ENCODE results near the gene ZNF143. TPM values are rescaled to one million over a fixed set of nuclear protein-coding genes. Genes with fewer than 3 reads are reported as not detected.

The ZNF143 gene
- total and polyA plus RNA-seq, 2 of the 13 experiments (the other 11 are each of a cell fraction or from before 2014, with no cell fraction given), result 22.4 to 35.6 TPM

DNA sequence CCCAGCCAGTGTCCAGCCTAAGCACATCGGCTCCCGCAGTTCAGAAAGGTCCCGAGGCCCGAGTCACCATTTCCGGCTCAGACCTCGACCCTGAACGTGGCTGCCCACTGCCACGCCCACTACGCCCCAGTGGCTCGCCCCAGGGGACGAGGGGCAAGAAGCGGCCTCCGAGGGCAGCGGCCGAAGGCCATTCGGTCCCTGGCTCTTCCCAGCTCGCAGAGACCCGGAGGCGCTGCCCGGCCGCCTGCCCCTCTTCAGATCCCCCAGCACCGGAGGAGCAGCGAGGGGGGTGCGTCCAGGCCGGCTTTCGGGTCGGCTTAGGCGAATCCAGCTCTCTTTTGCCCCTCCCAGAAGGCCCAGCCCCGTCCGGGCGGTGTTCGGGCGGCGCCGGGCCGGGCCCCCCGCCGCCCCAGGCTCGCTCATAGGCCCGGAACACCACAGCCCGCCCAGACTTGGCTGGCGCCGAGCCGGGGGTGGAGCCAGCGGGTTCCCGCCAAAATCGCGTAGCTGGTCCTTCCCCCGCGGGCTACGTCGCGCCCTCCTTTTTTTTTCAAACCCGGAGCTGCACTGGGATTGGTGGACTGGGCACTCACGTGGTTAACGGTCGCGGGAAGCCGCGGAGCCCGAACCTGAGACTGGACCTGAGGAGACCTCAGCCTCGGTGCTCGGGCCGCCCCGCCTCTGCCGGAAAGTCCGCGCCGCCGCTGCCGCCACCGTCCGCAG, 112.4 kb downstream of the ZNF143 start, which contains the start of gene WEE1 (continued):
- TF ChIP-seq, protein P1, sequence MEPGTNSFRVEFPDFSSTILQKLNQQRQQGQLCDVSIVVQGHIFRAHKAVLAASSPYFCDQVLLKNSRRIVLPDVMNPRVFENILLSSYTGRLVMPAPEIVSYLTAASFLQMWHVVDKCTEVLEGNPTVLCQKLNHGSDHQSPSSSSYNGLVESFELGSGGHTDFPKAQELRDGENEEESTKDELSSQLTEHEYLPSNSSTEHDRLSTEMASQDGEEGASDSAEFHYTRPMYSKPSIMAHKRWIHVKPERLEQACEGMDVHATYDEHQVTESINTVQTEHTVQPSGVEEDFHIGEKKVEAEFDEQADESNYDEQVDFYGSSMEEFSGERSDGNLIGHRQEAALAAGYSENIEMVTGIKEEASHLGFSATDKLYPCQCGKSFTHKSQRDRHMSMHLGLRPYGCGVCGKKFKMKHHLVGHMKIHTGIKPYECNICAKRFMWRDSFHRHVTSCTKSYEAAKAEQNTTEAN (CRISPR knock-in tag; conservative IDR thresholded peaks at IDR 0.05), result peak; percentile 47; the same call in 1 of the 2 replicates
- TF ChIP-seq, protein P2, sequence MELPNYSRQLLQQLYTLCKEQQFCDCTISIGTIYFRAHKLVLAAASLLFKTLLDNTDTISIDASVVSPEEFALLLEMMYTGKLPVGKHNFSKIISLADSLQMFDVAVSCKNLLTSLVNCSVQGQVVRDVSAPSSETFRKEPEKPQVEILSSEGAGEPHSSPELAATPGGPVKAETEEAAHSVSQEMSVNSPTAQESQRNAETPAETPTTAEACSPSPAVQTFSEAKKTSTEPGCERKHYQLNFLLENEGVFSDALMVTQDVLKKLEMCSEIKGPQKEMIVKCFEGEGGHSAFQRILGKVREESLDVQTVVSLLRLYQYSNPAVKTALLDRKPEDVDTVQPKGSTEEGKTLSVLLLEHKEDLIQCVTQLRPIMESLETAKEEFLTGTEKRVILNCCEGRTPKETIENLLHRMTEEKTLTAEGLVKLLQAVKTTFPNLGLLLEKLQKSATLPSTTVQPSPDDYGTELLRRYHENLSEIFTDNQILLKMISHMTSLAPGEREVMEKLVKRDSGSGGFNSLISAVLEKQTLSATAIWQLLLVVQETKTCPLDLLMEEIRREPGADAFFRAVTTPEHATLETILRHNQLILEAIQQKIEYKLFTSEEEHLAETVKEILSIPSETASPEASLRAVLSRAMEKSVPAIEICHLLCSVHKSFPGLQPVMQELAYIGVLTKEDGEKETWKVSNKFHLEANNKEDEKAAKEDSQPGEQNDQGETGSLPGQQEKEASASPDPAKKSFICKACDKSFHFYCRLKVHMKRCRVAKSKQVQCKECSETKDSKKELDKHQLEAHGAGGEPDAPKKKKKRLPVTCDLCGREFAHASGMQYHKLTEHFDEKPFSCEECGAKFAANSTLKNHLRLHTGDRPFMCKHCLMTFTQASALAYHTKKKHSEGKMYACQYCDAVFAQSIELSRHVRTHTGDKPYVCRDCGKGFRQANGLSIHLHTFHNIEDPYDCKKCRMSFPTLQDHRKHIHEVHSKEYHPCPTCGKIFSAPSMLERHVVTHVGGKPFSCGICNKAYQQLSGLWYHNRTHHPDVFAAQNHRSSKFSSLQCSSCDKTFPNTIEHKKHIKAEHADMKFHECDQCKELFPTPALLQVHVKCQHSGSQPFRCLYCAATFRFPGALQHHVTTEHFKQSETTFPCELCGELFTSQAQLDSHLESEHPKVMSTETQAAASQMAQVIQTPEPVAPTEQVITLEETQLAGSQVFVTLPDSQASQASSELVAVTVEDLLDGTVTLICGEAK (IDR thresholded peaks at IDR 0.05), result no peak
- TF ChIP-seq, protein P2 (CRISPR knock-in tag; IDR thresholded peaks at IDR 0.05), result peak; percentile 90; the same call in 1 of the 2 replicates
- TF ChIP-seq ZNF263 (CRISPR knock-in tag; IDR thresholded peaks at IDR 0.05), result 0 out of 2 replicates have a peak, but pooled peaks have one; percentile 36
- TF ChIP-seq SOX13 (IDR thresholded peaks at IDR 0.05), result no peak
- peak in 1 of 2 experiments; percentile 10; a peak in 1 of 4 replicates for TF ChIP-seq SOX13 (CRISPR knock-in tag; conservative IDR thresholded peaks at IDR 0.05 in 1 of 2, IDR thresholded peaks at IDR 0.05 in 1 of 2)
- TF ChIP-seq DNMT1 (CRISPR knock-in tag; IDR thresholded peaks at IDR 0.05), result no peak
- TF ChIP-seq ZNF121 (CRISPR knock-in tag; IDR thresholded peaks at IDR 0.05), result peak; percentile 15; the same call in 1 of the 2 replicates
- TF ChIP-seq SIN3A (IDR thresholded peaks at IDR 0.05; ENCODE audit: borderline replicate concordance, low read depth, low read length), result peak; percentile 32; the same call in 1 of the 2 replicates
- TF ChIP-seq, protein P3, sequence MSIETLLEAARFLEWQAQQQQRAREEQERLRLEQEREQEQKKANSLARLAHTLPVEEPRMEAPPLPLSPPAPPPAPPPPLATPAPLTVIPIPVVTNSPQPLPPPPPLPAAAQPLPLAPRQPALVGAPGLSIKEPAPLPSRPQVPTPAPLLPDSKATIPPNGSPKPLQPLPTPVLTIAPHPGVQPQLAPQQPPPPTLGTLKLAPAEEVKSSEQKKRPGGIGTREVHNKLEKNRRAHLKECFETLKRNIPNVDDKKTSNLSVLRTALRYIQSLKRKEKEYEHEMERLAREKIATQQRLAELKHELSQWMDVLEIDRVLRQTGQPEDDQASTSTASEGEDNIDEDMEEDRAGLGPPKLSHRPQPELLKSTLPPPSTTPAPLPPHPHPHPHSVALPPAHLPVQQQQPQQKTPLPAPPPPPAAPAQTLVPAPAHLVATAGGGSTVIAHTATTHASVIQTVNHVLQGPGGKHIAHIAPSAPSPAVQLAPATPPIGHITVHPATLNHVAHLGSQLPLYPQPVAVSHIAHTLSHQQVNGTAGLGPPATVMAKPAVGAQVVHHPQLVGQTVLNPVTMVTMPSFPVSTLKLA (IDR thresholded peaks at IDR 0.05), result no peak
- peak; percentile 66 for TF ChIP-seq ZSCAN31 (CRISPR knock-in tag; IDR thresholded peaks at IDR 0.05; ENCODE audit: low read depth)
- peak; percentile 74; the same call in 1 of the 2 replicates for TF ChIP-seq ZNF33B (CRISPR knock-in tag; IDR thresholded peaks at IDR 0.05)
- peak; percentile 91; the same call in 1 of the 2 replicates for TF ChIP-seq ZNF670 (CRISPR knock-in tag; IDR thresholded peaks at IDR 0.05; ENCODE audit: borderline replicate concordance)
